ENCODE results near the gene ARHGAP18. TPM values are rescaled to one million over a fixed set of nuclear protein-coding genes. Genes with fewer than 3 reads are reported as not detected.
A peak's percentile ranks its signal among the peaks of the same experiment; 100 is the strongest.

Gene ARHGAP18
- total RNA-seq, 1 experiment from 2014 or later: 47.5 TPM

DNA sequence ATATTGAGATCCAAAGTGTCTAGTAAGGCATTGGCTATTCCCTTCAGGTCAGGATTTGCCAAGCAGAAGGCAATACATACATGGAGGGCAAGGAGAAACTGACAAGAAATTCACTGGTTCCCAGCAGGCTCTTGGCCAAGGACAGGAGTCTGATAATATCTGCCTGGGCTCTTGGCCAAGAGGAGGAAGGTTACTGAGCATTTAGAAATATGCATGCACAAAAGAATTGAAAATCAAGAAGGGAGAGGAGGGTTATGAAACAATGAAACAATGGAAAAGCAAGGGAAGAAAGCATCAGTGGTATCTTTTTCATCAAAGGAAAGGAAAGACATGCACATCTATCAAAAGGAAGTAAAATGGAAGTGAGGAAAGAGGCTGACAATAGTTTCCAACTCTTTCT lies 42.4 kb downstream of the ARHGAP18 start:
- DNase-seq (ENCODE audit: low read depth): peak; percentile 82

DNA sequence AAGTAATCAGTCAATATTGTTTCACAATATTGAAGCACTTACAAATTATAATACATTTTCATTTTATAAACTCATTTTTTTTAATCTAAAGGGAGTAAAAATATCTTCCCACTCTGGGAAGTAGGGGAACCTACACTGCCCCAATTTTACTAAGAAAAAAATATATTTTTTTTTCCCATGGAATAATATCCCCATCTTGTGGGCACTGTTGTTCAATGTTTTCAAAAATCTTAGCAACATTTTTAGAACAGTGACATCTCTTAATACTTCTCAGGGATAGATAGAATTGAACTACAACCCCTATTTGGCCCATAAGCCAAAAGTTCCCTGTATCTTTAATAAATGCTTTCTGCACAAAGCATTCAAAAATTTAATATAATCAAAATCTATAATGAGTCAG lies 42.9 kb downstream of the ARHGAP18 start:
- no peak for DNase-seq (ENCODE audit: low read depth)

DNA sequence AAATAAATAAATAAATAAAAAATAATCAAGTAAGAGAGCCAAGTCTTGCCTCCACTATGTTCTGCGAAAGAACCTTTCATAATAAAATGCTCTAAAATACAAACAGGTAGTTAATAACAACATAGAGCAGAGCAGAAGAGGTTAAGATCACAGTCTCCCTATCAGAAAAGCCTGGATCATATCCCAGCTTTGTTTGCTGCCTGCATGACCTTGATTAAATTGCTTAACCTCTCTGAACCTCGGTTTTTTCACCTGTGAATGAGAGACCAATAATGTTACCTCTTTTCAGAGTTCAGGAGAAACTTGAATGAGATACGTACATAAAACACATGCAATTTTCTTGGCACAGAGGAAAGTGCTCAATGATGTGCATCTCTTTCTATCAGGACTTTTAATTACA lies 44.4 kb downstream of the ARHGAP18 start:
- DNase-seq (ENCODE audit: low read depth): no peak

GRCh38 chr6:129663531-129663930 lies 46.4 kb downstream of the ARHGAP18 start:
- no peak for DNase-seq (ENCODE audit: low read depth)

DNA sequence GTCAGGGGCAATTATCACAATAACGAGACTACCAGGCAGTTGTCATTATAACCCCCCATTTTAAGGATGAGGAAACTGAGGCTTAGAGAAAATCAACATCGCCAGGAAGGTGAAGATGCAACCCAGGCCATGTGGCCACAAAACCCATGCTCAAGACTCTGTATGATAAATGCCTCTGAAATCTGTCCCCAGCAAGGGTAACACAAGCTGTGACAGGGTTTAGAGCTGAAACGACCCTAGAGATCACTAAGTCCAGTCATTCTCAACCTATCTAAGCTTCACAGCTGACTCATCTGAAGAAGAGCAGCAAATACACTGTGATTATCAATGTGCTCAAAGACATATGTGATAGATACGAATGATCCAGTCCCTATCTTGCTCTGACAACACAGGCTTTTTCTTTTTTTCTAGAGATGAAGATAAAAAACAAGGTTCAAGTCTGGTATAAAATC lies 47.0 kb downstream of the ARHGAP18 start:
- DNase-seq (ENCODE audit: low read depth): no peak

GRCh38 chr6:129662406-129662766 lies 47.6 kb downstream of the ARHGAP18 start:
- DNase-seq (ENCODE audit: low read depth): no peak

- DNase-seq (ENCODE audit: low read depth): no peak
Observed at GRCh38 chr6:129661536-129662405, 48.2 kb downstream of the ARHGAP18 start.

DNA sequence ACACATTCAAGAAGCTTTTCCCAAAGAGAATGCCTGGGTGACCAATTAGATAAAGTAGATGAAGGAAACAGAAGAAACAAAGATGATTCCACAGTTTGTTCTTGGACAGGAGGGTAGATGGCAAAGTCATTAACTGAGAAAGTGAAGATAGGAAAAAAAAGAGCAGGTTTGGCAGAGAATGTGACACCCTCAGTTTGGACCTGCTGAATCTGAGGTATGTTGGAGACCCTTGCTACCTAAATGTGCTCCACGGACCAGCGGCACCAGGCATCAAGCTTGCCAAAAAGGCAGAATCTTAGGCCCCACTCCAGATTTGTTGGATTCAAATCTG lies 49.7 kb downstream of the ARHGAP18 start:
- no peak for DNase-seq (ENCODE audit: low read depth)

- DNase-seq (ENCODE audit: low read depth): peak; percentile 91
Observed at GRCh38 chr6:129659590-129660345, 50.2 kb downstream of the ARHGAP18 start.

- DNase-seq (ENCODE audit: low read depth): no peak
Observed at GRCh38 chr6:129659167-129659566, 50.8 kb downstream of the ARHGAP18 start.

GRCh38 chr6:129657483-129657882 lies 52.5 kb downstream of the ARHGAP18 start:
- DNase-seq (ENCODE audit: low read depth): no peak

DNA sequence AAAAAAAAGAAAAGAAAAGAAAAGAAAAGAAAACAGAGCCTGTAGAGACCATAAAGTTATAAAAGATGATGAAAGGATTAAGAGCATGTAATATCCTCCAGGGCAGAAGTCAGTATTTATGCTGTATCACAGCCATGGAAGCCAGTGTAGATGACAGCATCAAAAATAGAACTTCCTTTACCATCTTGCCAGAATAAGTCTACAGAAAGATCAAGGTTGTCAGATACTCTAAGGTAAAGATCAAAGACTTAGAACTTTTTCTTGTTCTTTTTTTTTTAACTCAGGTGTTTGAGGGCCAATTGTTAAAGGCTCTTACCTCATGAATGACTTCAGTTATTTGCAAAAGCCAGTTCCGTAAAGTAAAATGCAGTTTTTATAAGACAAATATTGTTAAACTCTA lies 54.6 kb downstream of the ARHGAP18 start:
- no peak for DNase-seq (ENCODE audit: low read depth)

DNA sequence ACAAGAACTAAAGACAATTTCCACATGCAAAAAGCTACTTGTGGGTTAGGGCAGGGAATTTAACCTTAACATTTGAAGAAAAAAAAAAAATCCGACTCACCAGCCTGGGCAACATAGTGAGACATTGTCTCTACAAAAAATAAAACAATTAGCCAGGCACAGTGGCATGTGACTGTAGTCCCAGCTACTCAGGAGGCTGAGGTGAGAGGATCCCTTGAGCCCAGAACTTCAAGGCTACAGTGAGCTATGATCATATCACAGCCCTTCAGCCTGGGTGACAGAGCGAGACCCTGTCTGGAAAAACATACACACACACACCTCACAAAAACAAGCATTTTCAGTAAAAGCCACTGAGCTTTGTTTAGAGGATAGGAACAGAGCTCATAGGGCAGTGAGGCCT lies 56.2 kb downstream of the ARHGAP18 start:
- DNase-seq (ENCODE audit: low read depth): no peak

- DNase-seq (ENCODE audit: low read depth): no peak
Observed at GRCh38 chr6:129653229-129653628, 56.7 kb downstream of the ARHGAP18 start.

- no peak for DNase-seq (ENCODE audit: low read depth)
Observed at GRCh38 chr6:129651291-129651691, 58.7 kb downstream of the ARHGAP18 start.

GRCh38 chr6:129648819-129649491 lies 61.0 kb downstream of the ARHGAP18 start:
- peak; percentile 53 for DNase-seq (ENCODE audit: low read depth)

DNA sequence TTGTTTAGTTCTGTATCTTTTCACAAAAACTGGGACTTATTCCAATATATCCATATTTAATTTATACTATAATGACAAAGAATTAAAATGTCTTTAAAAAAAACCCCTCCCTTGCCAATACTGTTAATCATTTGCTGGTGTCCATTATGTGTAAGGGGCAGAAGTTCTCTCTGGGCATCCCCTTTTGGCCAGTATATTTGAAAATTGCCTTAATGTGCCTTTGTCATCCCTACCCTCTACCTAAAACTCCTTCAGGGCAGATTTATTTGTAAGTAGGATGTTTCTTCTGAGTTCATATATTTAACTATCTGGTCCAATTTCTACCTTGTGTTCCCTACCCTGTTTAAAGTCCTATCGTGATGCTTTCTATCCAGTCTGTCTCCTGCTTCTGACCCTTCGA lies 62.9 kb downstream of the ARHGAP18 start:
- no peak for DNase-seq (ENCODE audit: low read depth)

DNA sequence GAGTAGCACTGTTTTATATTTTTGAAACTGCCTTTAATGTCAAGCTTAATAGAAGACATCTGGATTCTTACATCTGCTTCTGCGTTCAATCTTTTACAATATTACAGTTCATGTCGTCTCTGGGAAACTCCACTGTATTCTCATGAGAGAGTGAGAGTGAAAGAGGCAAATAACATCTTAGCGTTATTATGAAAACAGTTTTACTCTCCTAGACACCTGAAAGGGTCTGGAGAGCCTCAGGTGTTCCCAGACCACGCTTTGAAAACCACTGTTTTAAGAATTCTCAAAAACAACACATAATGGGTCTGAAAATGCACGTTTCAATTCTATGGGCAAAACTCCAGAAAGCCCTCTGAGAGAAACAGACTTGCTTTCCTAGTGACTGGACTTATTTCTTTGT lies 63.3 kb downstream of the ARHGAP18 start:
- DNase-seq (ENCODE audit: low read depth): no peak

GRCh38 chr6:129645830-129646579 lies 64.0 kb downstream of the ARHGAP18 start:
- DNase-seq (ENCODE audit: low read depth): no peak

DNA sequence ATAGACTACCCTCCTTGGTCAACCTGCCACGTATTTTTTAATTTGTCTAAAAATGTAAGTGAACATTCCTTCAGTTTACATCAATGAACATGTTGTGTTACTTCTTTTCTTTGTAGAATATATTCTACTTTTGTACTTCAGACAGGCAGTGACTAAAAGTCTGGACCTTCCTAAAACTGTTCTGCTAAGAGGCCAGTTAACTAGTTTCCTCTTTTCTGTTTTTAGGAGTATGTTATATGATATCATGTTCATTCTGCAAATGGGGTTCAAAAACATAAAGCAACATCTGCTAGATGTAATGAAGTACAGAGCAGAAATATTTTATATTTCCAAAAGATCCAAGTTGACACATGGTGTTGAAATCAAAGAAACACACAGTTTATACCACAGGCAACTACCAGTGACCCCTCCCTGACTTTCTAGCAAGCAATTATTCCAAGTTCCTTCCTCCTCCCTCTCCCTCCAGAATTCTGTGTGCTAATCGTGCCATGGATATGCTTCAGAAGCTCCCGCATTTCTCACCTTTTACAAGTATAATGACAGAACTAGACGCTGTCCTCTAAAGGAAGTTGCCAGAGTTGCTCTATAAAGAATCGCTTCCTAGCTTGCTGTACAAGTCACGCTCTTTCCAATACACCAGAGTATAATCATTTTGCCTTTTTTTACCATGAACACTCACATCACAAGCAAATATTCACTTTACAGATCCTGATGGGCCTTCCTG lies 64.7 kb downstream of the ARHGAP18 start:
- DNase-seq (ENCODE audit: low read depth): no peak

GRCh38 chr6:129644567-129645015 lies 65.4 kb downstream of the ARHGAP18 start:
- peak; percentile 63 for DNase-seq (ENCODE audit: low read depth)

Measured in RPMI7951 (cell line).